ENCODE data around the gene EFNA5.
A peak's percentile ranks its signal among the peaks of the same experiment; 100 is the strongest.

EFNA5 gene

DNA sequence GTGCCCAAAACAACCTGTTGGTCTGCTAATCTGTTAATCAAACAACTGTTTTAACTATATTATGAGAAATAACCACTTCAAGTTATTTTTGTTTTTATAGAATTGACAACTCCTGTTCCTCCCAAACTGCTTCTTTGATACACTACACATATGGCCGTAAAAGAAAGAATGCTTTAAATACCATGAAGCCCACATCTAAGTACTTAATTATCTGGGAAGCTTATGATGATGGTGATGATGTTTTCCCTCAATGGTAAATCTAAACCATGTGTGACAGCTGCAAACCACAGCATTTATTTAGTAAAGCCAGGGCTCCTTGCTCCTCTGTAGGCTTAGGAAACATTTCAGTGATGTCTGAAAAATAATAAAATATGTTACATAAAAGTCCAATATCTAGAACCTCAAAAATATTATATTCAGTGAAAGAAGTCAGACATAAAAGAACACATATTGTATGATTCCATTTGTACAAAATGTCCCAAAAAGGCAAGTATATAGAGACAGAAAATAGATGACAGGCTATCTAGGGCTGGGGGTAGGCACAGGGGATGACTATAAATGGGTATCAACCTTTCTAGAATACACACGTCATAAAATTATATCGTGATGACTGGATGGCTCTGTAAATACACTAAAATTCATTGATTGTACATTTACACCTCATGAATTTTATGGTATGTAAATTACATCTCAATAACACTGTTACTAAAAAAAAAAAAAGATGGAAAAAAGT, 154.1 kb downstream of the EFNA5 start:
- no peak overlapping the region for H3K4me3 ChIP-seq (ENCODE audit: low read depth, low read length)
- no peaks in the 10 kb centered on the region for H3K36me3 ChIP-seq (ENCODE audit: control insufficient read depth in 2 of 2, insufficient read depth in 1 of 2, low read length in 2 of 2)
- CTCF ChIA-PET: no interaction called here
- H3K27ac ChIP-seq (ENCODE audit: extremely low read depth, low read depth, low read length): no peak overlapping the region
- POLR2A ChIA-PET: no interaction called here
- no peaks in the 10 kb centered on the region for H3K9me3 ChIP-seq (ENCODE audit: control insufficient read depth, insufficient read depth, low read depth, low read length)
- peaks cover 42% of the 10 kb centered on the region for H3K4me1 ChIP-seq (ENCODE audit: control insufficient read depth, insufficient read depth, low read length)
- TF ChIP-seq HOXC10 (CRISPR knock-in tag; IDR thresholded peaks at IDR 0.05) (no peak), TCF7L2 (IDR thresholded peaks at IDR 0.05; ENCODE audit: borderline replicate concordance, low read depth, low read length) (no peak), ZNF830 (tag by site-specific recombination; IDR thresholded peaks at IDR 0.05; ENCODE audit: low read depth) (no peak), GLI2 (tag by site-specific recombination; IDR thresholded peaks at IDR 0.05; ENCODE audit: borderline replicate concordance, low read depth) (peak; percentile 79), ZNF37A (tag by site-specific recombination; IDR thresholded peaks at IDR 0.05) (no peak), ZNF174 (tag by site-specific recombination; IDR thresholded peaks at IDR 0.05) (no peak), ZNF175 (tag by site-specific recombination; IDR thresholded peaks at IDR 0.05) (no peak), ZNF585B (tag by site-specific recombination; IDR thresholded peaks at IDR 0.05) (no peak), ZNF132 (tag by site-specific recombination; IDR thresholded peaks at IDR 0.05; ENCODE audit: borderline replicate concordance) (no peak), ZNF701 (tag by site-specific recombination; IDR thresholded peaks at IDR 0.05) (no peak), ZNF521 (tag by site-specific recombination; IDR thresholded peaks at IDR 0.05) (no peak), ZSCAN16 (tag by site-specific recombination; IDR thresholded peaks at IDR 0.05) (no peak), ZNF394 (tag by site-specific recombination; IDR thresholded peaks at IDR 0.05; ENCODE audit: borderline replicate concordance) (no peak), ZNF138 (tag by site-specific recombination; IDR thresholded peaks at IDR 0.05; ENCODE audit: borderline replicate concordance) (no peak), ZNF571 (tag by site-specific recombination; IDR thresholded peaks at IDR 0.05) (no peak), ZNF184 (tag by site-specific recombination; IDR thresholded peaks at IDR 0.05) (no peak), ZNF596 (tag by site-specific recombination; IDR thresholded peaks at IDR 0.05) (no peak), FEZF1 (tag by site-specific recombination; IDR thresholded peaks at IDR 0.05) (peak; percentile 54), ZEB2 (tag by site-specific recombination; IDR thresholded peaks at IDR 0.05) (0 out of 2 replicates have a peak, but pooled peaks have one; percentile 33), OSR2 (tag by site-specific recombination; IDR thresholded peaks at IDR 0.05) (peak; percentile 94), ZNF24 (tag by site-specific recombination; IDR thresholded peaks at IDR 0.05) (no peak)
- TF ChIP-seq, protein P1, sequence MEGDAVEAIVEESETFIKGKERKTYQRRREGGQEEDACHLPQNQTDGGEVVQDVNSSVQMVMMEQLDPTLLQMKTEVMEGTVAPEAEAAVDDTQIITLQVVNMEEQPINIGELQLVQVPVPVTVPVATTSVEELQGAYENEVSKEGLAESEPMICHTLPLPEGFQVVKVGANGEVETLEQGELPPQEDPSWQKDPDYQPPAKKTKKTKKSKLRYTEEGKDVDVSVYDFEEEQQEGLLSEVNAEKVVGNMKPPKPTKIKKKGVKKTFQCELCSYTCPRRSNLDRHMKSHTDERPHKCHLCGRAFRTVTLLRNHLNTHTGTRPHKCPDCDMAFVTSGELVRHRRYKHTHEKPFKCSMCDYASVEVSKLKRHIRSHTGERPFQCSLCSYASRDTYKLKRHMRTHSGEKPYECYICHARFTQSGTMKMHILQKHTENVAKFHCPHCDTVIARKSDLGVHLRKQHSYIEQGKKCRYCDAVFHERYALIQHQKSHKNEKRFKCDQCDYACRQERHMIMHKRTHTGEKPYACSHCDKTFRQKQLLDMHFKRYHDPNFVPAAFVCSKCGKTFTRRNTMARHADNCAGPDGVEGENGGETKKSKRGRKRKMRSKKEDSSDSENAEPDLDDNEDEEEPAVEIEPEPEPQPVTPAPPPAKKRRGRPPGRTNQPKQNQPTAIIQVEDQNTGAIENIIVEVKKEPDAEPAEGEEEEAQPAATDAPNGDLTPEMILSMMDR (tag by site-specific recombination; IDR thresholded peaks at IDR 0.05): no peak
- TF ChIP-seq, protein P2, sequence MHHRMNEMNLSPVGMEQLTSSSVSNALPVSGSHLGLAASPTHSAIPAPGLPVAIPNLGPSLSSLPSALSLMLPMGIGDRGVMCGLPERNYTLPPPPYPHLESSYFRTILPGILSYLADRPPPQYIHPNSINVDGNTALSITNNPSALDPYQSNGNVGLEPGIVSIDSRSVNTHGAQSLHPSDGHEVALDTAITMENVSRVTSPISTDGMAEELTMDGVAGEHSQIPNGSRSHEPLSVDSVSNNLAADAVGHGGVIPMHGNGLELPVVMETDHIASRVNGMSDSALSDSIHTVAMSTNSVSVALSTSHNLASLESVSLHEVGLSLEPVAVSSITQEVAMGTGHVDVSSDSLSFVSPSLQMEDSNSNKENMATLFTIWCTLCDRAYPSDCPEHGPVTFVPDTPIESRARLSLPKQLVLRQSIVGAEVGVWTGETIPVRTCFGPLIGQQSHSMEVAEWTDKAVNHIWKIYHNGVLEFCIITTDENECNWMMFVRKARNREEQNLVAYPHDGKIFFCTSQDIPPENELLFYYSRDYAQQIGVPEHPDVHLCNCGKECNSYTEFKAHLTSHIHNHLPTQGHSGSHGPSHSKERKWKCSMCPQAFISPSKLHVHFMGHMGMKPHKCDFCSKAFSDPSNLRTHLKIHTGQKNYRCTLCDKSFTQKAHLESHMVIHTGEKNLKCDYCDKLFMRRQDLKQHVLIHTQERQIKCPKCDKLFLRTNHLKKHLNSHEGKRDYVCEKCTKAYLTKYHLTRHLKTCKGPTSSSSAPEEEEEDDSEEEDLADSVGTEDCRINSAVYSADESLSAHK (tag by site-specific recombination; IDR thresholded peaks at IDR 0.05): no peak
- TF ChIP-seq, protein P3, sequence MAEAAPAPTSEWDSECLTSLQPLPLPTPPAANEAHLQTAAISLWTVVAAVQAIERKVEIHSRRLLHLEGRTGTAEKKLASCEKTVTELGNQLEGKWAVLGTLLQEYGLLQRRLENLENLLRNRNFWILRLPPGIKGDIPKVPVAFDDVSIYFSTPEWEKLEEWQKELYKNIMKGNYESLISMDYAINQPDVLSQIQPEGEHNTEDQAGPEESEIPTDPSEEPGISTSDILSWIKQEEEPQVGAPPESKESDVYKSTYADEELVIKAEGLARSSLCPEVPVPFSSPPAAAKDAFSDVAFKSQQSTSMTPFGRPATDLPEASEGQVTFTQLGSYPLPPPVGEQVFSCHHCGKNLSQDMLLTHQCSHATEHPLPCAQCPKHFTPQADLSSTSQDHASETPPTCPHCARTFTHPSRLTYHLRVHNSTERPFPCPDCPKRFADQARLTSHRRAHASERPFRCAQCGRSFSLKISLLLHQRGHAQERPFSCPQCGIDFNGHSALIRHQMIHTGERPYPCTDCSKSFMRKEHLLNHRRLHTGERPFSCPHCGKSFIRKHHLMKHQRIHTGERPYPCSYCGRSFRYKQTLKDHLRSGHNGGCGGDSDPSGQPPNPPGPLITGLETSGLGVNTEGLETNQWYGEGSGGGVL (tag by site-specific recombination; IDR thresholded peaks at IDR 0.05): no peak
- TF ChIP-seq, protein P4, sequence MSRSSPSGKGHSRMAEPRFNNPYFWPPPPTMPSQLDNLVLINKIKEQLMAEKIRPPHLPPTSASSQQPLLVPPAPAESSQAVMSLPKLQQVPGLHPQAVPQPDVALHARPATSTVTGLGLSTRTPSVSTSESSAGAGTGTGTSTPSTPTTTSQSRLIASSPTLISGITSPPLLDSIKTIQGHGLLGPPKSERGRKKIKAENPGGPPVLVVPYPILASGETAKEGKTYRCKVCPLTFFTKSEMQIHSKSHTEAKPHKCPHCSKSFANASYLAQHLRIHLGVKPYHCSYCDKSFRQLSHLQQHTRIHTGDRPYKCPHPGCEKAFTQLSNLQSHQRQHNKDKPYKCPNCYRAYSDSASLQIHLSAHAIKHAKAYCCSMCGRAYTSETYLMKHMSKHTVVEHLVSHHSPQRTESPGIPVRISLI (tag by site-specific recombination; IDR thresholded peaks at IDR 0.05): no peak
- TF ChIP-seq, protein P5, sequence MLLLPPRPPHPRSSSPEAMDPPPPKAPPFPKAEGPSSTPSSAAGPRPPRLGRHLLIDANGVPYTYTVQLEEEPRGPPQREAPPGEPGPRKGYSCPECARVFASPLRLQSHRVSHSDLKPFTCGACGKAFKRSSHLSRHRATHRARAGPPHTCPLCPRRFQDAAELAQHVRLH (tag by site-specific recombination; IDR thresholded peaks at IDR 0.05): no peak; the same call in 1 of the 2 replicates
- TF ChIP-seq, protein P6, sequence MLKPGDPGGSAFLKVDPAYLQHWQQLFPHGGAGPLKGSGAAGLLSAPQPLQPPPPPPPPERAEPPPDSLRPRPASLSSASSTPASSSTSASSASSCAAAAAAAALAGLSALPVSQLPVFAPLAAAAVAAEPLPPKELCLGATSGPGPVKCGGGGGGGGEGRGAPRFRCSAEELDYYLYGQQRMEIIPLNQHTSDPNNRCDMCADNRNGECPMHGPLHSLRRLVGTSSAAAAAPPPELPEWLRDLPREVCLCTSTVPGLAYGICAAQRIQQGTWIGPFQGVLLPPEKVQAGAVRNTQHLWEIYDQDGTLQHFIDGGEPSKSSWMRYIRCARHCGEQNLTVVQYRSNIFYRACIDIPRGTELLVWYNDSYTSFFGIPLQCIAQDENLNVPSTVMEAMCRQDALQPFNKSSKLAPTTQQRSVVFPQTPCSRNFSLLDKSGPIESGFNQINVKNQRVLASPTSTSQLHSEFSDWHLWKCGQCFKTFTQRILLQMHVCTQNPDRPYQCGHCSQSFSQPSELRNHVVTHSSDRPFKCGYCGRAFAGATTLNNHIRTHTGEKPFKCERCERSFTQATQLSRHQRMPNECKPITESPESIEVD (tag by site-specific recombination; IDR thresholded peaks at IDR 0.05): peak; percentile 83
- TF ChIP-seq, protein P7, sequence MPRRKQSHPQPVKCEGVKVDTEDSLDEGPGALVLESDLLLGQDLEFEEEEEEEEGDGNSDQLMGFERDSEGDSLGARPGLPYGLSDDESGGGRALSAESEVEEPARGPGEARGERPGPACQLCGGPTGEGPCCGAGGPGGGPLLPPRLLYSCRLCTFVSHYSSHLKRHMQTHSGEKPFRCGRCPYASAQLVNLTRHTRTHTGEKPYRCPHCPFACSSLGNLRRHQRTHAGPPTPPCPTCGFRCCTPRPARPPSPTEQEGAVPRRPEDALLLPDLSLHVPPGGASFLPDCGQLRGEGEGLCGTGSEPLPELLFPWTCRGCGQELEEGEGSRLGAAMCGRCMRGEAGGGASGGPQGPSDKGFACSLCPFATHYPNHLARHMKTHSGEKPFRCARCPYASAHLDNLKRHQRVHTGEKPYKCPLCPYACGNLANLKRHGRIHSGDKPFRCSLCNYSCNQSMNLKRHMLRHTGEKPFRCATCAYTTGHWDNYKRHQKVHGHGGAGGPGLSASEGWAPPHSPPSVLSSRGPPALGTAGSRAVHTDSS (tag by site-specific recombination; IDR thresholded peaks at IDR 0.05): peak; percentile 74

Measured in HEK293 (cell line).